GM18498 (cell line): Measurements from ENCODE around the gene HAUS5.
A peak's percentile ranks its signal among the peaks of the same experiment; 100 is the strongest.
"Not testable (repeated sequence)": the region's sequence is repeated elsewhere in the genome, so short reads cannot be mapped to it uniquely, and the experiment has no call there.

Experiments used
- ATAC-seq: cut with Tn5 transposase; IDR thresholded peaks from one replicate; pipeline ENCODE4 v1.9.1; 2021; ENCODE audit warnings: mild to moderate bottlenecking, moderate library complexity; ENCODE audit not compliant: unreplicated experiment

The HAUS5 gene

DNA sequence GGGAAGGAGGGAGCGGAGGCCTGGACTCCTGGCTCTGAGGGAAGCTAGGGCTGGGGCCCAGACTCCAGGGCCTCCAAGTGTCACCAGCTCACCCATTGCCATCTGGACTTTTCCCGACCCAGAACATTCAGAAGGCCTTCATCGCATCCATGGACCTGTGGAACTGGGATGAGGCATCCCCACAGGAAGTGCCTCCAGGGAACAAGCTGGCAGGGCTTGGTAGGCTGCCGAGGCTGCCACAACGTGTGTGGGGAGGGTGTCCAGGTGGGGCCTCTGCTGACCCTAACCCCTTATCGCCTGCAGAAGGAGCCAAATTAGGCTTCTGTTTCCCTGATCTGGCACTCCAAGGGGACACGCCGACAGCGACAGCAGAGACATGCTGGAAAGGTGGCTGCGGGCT lies 29.8 kb downstream of the HAUS5 start:
- no peak for ATAC-seq

DNA sequence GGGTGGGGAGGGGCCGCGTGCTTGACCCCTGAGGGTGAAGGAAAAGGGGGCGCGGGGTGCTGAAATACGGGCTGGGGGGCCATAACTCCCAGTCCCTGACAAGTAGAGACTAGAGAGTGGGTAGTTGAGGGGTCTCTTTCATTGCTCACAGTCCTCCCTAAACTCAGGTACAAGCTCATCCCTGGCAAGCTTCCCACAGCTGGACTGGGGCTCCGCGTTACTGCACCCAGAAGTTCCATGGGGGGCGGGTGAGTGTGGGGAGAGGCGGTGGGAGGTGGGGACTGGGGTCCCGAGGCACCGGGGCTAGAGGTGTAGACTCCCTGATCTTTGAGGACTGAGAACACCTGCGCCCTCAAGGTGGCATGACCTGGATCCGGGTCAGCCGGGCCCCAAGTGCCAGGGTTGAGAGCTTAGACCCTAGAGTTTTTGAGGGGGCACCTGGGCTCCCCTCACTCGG lies 30.3 kb downstream of the HAUS5 start:
- ATAC-seq: no peak

DNA sequence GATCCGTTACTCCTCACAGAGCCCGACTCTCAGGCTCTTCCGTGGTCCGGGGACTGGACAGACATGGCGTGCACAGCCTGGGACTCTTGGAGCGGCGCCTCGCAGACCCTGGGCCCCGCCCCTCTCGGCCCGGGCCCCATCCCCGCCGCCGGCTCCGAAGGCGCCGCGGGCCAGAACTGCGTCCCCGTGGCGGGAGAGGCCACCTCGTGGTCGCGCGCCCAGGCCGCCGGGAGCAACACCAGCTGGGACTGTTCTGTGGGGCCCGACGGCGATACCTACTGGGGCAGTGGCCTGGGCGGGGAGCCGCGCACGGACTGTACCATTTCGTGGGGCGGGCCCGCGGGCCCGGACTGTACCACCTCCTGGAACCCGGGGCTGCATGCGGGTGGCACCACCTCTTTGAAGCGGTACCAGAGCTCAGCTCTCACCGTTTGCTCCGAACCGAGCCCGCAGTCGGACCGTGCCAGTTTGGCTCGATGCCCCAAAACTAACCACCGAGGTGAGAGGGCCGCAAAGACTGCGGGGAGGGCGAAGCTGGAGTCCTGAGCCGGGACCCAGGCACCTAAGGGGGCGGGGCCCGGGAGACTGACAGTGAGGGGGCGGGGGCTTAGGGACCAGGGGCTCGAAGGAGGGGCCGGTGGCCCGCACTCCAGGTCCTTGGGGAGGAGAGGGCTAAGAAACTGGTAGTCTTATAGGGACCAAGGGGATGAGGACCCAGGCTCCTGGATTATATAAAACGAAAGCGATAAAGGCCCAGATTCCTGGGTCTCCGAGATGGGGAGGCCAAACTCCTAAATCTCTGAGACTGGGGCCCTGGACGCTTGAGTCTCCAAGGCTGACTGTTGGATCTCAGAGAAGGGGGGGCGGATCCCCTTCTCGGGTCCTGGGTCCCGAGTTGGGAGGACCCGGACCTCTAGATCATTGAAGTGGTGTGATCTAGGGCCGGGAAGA lies 31.0 kb downstream of the HAUS5 start:
- ATAC-seq: peak; percentile 49

DNA sequence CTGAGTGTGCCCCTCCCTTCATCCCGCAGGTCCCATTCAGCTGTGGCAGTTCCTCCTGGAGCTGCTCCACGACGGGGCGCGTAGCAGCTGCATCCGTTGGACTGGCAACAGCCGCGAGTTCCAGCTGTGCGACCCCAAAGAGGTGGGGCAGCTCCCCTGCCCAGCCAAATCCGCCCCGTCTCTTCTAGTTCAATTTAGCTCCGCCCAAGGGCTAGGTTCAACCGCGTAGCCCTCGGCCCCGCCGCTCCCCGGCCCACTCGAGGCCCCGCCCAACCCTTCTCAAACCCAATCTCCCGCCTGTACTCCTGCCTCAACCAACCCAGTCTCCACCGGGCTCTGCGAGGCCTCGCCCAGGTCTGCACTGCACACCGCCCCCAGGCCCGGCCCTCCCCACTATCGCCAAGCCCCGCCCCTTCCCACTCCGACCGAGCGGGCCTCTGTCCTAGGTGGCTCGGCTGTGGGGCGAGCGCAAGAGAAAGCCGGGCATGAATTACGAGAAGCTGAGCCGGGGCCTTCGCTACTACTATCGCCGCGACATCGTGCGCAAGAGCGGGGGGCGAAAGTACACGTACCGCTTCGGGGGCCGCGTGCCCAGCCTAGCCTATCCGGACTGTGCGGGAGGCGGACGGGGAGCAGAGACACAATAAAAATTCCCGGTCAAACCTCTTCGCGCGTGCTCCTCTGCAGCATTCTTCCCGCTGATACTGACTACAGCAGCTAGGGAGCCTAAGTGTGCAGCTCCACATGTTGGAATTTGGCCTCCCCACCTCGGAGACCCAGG lies 31.9 kb downstream of the HAUS5 start:
- ATAC-seq: peak; percentile 71

DNA sequence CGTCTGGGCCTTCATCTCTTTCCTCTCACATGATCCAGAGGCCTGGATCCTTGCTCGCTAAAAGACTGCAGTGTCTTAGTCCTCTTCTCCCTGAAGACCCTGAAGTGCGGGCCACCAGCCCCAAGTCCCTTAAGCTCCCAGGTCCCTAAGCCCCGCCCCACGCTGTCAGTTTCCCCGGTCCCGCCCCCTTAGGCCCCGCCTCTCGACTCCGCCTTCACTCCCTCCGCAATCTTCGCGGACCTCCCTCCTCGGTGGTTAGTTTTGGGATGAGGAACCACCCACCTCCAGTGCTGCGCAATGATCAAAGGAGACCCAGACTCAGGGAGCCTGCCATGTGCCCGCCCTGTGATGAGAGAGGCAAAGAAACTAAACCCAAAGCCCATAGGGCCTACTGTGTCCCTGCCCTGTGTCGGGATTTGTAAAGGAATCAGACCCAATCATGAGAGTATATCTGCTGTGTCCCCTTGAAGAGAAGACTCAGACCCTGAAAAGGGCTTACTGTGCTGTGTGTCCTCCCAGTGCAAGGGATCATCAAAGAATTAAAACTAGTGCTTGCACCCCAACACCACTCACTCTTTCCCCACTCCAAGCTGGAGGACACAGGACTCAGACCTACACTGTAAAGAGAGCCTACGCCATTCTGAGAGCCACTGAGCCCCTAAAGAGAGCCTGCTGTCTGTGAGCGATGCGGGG lies 32.6 kb downstream of the HAUS5 start:
- no peak for ATAC-seq

DNA sequence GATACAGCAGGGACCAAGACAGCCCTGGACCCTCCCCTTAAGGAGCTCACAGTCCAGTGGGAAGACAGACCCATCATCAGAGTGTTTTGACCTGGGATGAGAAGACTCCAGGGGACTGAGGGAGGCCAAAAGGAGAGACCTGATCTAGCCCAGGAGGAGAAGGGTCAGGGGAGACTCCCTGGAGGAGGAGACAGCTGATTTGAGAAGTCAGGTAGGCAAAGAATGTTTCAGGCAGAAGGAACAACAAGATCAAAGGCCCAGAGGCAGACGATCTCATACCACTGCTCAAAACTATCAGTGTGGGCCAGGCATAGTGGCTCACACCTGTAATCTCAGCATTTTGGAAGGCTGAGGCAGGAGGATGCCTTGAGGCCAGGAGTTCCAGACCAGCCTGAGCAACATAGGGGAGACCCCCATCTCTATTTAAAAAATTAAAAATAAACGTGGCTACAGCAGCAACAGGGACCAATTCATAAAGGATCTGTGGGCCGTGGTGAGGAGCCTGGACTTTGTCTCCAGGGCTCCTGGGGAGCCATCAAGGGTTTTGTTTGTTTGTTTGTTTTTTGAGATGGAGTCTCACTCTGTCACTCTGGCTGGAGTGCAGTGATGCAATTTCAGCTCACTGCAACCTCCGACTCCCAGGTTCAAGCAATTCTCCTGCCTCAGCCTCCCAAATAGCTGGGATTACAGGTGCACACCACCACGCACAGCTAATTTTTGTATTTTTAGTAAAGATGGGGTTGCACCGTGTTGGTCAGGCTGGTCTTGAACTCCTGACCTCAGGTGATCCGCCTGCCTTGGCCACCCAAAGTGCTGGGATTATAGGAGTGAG lies 33.4 kb downstream of the HAUS5 start:
- ATAC-seq: no peak

DNA sequence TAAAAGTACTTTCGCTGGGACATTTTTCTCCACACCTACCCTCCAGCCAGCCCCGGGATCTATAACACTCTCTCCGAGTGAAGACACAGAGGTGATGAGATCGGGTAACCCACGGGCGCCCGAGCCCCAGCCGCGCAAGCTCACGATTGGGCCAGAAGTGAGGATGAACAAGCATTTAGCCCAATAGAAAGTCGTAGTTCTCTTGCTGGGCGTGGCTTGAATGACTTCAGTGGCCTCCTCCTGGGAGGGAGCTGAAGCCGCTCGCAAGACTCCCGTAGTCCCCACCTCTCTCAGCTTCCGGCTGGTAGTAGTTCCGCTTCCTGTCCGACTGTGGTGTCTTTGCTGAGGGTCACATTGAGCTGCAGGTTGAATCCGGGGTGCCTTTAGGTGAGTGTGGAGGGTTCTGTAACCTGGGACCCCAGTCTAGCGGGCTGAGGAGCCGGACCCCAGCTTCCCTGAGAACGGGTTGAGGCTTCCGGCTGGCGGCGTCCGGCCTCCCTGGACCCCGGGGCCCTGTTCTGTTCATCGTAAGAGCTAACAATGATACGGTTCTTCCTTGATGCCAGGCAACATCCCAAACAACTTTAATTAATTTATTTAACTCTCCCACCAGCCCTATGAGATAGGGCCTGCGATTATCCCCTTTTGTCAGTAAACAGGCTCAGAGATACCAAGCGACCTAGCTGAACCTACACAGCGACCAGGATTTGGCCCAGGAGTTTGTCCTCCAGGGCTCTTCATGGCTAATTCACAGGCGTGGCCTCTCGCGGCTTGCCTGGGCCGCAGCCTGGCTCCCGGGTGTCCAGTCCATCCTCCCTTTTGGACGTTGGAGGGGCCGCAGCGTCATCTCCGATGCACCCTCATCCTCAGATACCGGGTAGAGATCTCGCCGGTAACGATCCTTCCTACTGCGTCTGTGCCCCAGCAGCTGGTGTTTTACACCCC lies 35.8 kb downstream of the HAUS5 start, which contains the start of gene COX6B1:
COX6B1 (plus strand) TSS at position 307 of the 945 bp plus-strand sequence. CDS start 2,921 bp downstream, outside the sequence.
- peak; percentile 73 for ATAC-seq

DNA sequence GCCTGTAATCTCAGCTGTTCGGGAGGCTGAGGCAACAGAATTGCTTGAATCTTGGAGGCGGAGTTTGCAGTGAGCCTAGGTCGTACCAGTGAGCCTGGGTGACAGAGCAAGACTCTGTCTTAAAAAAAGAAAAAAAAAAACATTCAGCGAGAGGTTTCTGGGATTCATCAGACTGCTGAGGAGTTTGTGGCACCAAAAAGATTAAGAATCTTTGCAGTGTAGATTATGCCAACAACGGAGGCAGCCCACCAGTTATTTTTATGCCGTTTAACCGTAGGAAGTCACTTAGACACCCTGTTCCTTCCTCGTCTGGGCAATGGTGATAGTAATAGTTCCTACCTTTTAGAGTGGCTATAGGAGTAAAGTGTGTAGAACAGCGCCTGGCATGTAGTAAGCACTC lies 38.0 kb downstream of the HAUS5 start:
- ATAC-seq: no peak

DNA sequence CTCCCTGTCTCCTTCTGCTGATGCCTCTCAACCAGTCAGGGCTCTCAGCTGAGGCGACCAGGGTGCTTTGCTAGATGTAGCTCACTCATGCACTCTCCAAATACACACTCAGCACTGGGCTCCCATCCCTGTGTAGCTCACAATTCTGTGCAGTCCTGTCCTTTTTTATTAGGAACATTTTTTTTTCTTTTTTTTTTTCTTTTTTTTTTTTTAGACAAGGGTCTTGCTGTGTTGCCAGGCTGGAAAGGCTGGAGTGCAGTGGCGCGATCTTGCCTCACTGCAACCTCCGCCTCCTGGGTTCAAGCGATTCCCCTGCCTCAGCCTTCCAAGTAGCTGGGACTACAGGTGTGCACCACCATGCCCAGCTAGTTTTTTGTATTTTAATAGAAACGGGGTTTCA lies 42.3 kb downstream of the HAUS5 start:
- not testable (repeated sequence) for ATAC-seq

DNA sequence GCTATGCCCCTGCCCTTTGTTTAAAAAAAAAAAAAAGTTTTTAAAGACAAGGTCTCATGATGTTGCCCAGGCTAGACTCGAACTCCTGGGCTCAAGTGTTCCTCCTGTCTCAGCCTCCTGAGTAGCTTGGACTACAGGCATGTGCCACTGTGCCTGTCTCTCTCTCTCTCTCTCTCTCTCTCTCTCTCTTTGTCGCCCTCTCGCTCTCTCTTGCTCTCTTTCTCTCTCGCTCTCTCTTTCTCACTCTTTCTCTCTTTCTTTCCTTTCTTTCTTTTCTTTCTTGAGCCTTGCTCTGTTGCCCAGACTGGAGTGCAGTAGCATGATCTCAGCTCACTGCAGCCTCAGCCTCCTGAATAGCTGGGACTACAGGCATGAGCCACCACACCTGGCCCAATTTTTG lies 43.1 kb downstream of the HAUS5 start:
- ATAC-seq: no peak

DNA sequence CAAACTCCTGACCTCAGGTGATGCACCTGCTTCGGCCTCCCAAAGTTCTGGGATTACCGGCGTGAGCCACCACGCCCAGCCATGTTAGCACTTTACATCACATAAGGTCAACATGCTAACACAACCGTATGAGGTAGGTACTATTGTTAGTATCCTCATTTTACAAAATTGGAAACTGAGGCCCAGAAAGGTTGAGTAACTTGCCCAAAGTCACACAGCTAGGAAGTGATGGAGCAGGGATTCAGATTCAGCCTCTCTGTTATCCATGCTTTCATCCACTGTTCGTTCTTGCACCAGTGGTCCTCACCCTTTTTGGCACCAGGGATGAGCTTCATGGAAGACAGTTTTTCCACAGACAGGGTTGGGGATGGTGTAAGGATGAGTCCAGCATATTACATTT lies 44.2 kb downstream of the HAUS5 start:
- ATAC-seq: no peak

DNA sequence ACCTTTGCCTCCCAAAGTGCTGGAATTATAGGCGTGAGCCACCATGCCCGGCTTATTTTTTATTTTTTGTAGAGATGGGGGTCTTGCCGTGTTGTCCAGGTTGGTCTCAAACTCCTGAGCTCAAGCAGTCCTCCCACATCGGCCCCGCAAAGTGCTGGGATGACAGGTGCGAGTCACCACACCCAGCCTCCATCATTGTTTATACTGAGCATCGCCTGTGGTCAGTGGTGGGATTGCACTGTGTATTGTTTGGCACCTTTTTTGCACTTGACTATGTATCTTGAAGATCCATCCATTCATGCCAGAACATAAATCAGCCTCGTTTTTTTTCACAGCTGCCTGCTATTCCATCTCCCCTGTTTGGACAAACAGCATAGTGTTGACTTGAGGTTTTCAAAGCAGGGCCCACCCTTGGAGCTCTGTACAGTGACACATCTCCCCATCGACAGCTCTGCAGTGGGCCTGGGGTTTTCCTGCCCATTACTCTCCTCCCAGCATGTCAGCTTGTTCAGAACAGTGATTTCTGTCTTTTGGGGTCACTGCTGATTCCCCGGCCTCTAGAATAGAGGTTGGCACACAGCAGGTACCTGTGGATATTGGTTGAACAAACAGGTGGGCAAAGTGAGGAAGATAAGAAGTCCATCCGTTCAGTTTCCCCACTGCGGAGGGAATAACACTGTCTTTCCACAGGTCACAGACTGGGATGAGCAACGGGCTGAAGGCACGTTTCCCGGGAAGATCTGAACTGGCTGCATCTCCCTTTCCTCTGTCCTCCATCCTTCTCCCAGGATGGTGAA lies 45.6 kb downstream of the HAUS5 start:
- ATAC-seq: no peak

DNA sequence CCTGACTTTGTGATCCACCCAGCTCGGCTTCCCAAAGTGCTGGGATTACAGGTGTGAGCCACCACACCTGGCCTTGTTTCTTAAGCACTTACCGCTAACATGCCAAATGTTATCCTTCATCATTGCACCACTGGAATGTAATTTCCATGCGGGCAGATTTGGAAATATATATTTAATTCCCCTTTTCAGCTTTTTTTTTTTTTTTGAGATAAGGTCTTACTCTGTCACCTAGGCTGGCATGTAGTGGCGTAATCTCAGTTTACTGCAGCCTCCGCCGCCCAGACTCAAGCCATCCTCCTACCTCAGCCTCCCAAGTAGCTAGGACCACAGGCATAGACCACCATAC lies 49.4 kb downstream of the HAUS5 start:
- ATAC-seq: no peak

DNA sequence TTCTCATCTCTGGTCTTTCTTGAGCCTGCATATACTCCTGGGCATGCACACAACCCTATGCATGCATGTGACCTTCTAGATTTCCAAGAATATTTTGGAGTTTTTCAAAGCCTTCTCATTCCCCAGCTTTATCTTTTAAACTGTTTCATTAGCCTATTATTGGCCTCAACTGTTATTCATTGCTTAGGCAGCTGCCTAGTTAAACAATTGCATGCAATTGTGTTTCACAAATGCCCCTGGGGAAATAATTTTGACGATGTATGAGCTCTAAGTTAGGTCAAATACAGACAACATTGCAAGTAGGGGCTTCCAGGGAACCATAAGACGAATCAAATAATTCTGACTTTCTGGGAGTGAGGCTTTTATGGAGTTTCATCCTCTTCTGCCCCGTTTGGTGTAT lies 51.4 kb downstream of the HAUS5 start:
- no peak for ATAC-seq

DNA sequence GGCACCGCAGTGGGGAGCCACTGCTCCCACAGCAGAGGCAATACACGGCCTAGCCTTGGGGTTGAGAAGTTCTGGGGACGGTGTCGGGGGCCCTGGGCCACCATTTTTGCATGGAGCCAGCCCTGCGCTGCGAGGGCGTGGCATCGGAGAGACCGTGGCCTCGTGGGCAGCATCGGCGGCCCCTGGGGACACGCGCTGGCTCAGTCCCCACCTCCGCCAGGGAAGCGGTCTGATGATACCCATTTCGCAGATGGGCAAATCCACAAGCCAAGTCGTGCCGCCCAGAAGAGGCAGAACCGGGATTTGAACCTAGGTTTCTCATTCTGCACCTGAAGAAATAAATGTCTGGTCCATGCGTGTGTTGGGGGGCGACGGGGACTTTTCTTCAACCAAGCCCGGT lies 52.6 kb downstream of the HAUS5 start:
- ATAC-seq: no peak

DNA sequence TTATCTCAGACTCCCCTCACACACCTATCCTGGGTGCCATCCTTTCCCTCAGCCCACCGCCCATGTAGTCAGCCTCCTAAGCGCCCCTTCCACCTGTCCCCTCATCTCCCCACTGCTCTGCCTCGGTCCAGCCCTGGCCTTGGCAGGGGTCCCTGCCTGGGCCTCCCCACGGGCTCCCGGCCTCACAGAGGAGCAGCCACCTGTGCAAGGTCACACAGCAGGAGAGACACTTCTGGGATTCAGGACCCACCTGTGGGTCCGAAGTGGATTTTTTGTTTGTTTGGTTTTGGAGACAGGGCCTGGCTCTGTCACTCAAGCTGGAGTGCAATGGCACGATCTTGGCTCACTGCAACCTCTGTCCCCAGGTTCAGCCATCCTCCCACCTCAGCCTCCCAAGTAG lies 53.1 kb downstream of the HAUS5 start:
- ATAC-seq: no peak

DNA sequence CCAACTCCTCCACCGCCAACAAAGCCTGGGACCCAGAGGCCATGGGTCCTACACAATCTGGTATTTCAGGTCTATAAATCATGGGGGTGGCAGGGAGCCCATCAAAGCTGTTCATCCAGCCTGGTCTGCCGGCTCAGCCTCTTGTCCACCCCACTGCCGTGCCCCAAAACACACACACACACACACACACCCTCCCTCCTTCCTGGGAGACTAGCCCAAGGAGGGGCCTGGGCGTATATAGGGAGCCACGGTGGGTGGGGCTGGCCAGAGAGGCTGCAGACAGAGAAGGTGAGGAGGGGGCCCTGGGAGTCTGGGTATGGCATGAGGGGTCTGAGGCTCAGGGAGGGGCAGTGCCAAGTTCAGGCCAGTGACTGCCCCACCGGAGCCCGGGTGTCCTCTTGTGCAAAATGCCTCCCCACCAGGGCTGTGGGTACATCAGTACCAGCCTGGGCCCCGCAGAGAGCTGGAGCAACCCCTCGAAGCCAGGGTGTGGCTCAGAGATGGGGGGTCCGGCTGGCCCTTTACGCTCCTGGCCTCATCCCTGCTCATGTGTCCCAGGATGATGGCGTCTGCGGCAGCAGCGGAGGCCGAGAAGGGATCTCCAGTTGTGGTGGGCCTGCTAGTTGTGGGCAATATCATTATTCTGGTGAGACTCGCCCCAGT lies 53.8 kb downstream of the HAUS5 start, which contains the start of gene UPK1A:
UPK1A (plus strand) TSS at position 267 of the 663 bp plus-strand sequence; CDS start at position 563, 296 bp downstream.
- ATAC-seq: no peak

DNA sequence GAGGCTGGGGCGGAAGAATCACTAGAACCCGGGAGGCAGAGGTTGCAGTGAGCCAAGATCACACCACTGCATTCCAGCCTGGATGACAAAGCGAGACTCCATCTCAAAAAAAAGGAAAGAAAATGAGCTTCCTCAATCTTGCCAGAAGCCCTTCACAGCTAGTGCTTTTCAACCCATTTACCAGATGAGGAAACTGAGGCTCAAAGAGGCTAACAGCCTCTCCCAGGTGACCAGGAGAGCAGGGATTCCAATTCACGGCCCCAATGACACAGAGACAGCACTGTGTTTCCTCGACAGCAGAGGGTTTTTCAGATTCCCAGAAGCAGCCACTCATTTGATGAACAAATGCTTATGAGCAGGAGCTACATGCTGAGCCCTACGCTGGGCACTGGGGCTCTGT lies 57.0 kb downstream of the HAUS5 start:
- no peak for ATAC-seq
